GOT3 (cell line): Measurements from ENCODE around the gene TCF3.

ENCODE experiments used
- DNase-seq: peaks from one replicate; lab custom pipeline; 2025; ENCODE audit warnings: mixed read lengths; lab: John Stamatoyannopoulos, UW

The TCF3 gene

GRCh38 chr19:1609680-1610474 is 42.5 kb downstream of the TCF3 start:
- no peak for DNase-seq

GRCh38 chr19:1609103-1609396 is 43.4 kb downstream of the TCF3 start:
- DNase-seq: no peak

- DNase-seq: no peak
Observed at GRCh38 chr19:1608359-1609102, 43.9 kb downstream of the TCF3 start.

- no peak for DNase-seq
Observed at GRCh38 chr19:1606138-1606651, 46.2 kb downstream of the TCF3 start.

- DNase-seq: peak; percentile 82
Observed at GRCh38 chr19:1605236-1606137, 46.9 kb downstream of the TCF3 start, which contains the start of gene UQCR11. UQCR11 (minus strand) TSS chr19:1605462; CDS start chr19:1605409, 53 bp downstream.

- DNase-seq: no peak
Observed at GRCh38 chr19:1602091-1602707, 50.2 kb downstream of the TCF3 start.

- DNase-seq: no peak
Observed at GRCh38 chr19:1601613-1602064, 50.8 kb downstream of the TCF3 start.

- no peak for DNase-seq
Observed at GRCh38 chr19:1599460-1599846, 53.0 kb downstream of the TCF3 start.

GRCh38 chr19:1598777-1599459 is 53.5 kb downstream of the TCF3 start:
- DNase-seq: no peak

GRCh38 chr19:1593501-1593772 is 59.0 kb downstream of the TCF3 start:
- DNase-seq: no peak

- peak; percentile 86 for DNase-seq
Observed at GRCh38 chr19:1592755-1593500, 59.5 kb downstream of the TCF3 start, which contains the start of gene MBD3. MBD3 (minus strand) TSS chr19:1592865; CDS start chr19:1592631, 234 bp downstream.

GRCh38 chr19:1592024-1592754 is 60.2 kb downstream of the TCF3 start:
- peak; percentile 59 for DNase-seq

GRCh38 chr19:1591421-1592023 is 60.9 kb downstream of the TCF3 start:
- DNase-seq: no peak

GRCh38 chr19:1590641-1591397 is 61.6 kb downstream of the TCF3 start:
- DNase-seq: no peak

GRCh38 chr19:1587872-1588271 is 64.5 kb downstream of the TCF3 start:
- no peak for DNase-seq

GRCh38 chr19:1585243-1585580 is 67.2 kb downstream of the TCF3 start:
- no peak for DNase-seq

- DNase-seq: no peak
Observed at GRCh38 chr19:1584500-1585242, 67.7 kb downstream of the TCF3 start.

- DNase-seq: no peak
Observed at GRCh38 chr19:1582201-1582600, 70.2 kb downstream of the TCF3 start.
